Raji (cell line): Measurements from ENCODE around the gene COPG1.

Experiments used
- POLR2A ChIP-seq: IDR thresholded peaks from 2 replicates; pipeline ENCODE4 v1.6.1; 2011; ENCODE audit warnings: low read depth, low read length, control low read depth; ENCODE audit not compliant: insufficient read depth

COPG1 gene

DNA sequence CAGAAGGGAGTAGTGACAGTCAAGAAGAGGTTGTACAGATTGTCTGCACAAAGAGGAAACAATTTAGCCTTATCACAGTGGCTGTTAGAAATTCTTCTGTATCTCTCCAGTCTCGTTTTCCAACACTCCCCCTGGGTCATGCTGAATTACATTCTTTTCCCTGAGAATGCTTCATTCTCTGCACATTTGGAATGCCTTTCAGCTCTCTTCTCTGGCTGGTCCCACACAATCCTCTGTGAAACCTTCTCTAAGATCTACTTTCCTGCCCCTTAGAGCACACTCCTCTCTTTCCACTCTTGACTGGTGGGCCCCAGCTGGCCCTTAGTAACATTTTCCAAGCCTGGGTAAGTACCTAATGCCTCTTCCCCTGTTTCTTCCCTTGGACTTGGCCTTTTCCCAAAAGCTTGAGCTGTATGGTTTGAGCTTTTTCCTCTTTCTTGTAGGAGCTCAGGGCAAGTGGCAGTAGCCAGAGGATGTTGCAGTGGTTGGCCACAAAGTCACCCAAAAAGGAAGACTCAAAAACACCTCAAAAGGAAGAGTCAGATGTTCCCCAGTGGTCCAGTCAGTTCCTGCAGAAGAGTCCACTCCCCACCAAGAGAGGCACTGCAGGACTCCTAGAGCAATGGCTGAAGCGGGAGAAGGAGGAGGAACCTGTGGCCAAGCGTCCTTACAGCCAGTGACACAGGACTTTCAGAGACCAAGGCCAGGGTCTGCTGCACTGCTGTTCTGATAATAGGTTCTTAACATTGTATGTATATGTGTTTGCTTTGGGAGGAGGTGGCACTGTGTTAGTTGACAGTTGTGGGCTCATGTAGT, 54.9 kb downstream of the COPG1 start:
- TF ChIP-seq POLR2A, result no peak

DNA sequence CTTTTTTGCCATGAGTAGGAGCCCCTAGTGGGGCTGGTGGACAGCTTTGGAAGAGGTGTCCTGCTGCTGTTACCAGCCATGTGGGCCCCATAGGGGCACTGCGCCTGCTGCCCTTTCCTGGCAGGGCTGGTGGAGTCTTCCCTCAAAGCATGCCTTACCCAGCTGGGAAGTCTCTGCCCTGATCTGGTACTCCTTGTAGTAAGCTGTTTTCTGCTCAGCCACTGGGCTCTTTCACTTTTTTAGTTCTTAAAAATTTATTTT, 55.5 kb downstream of the COPG1 start:
- no peak for TF ChIP-seq POLR2A

DNA sequence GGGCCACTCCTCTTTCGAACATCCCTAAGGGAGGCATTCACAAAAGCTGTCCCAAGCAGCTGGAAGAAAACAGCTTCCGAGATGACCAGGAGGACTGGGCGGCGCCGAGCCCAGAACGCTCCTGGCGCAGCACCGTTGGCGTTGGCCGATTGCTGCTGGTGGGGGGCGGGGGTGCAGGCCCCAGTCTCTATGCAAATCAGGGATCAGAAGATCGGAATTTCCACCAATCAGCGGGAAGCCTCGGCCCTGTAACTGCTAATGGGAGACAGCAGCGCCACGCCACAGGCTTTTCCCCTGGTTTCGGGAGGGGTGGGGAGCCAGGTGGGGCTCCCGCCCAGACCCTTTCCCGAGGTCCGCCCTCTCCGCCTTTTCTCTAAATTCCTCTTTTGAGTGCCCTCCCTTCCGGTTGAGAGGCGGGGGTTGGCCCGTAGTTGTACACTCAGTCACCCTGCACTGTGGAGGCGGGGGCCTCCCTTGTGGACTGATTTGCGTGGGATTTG, 56.2 kb downstream of the COPG1 start:
- TF ChIP-seq POLR2A, result no peak

DNA sequence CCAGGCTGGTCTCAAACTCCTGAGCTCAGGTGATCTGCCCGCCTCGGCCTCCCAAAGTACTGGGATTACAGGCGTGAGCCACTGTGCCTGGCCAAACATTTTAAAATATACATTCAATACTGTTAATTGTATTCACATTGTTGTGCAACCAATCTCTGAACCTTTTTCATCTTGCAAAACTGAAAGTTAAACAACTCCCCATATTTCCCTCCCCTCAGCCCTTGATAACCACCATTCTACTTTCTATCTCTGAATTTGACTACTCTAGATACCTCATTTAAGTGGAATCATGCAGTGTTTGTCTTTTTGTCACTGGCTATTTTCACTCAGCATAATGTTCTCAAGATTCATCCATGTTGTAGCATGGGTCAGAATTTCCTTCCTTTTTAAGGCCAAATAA, 59.2 kb downstream of the COPG1 start:
- TF ChIP-seq POLR2A, result no peak

DNA sequence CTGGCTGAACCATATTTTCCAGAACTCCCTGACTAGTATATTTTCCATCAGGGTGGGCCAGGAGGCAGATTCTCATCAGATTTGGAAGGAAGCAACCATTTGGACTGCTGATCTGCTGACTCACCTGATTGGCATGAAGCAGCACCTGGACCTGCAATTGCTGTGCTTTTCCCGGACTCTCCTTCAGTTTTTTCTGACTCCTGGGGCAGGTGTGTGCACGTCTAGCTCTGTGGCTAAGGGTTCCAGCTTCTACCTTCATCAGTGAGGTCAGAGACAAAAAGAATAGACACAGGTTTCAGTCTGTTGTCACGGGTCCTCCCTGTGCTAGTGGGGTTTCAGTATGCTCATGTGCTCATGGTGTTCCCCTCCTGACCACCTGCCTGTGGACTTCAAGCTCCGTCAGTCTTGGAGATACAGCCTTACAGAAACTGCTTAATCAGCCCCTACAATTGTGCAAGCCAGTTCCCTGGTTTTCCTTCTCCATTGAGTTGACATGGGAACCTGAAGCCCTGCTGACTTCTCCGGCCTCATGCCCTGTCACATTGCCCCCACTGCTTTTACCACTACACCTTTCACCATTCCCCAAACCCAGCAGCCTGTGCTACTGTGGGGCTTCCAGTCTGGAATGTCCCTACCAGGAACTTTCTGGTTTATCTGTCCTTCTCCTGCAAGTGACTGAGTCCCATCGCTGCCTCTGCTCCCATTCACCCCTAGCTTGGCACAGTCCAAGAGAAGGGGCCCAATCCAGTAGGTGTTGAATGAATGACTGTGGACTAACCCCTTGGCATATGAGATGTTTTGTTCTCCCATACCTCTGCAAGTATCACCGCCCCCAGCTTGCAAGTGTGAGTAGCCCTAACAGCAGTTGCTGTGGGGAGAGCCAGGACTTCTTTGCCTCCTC, 61.0 kb downstream of the COPG1 start:
- no peak for TF ChIP-seq POLR2A

DNA sequence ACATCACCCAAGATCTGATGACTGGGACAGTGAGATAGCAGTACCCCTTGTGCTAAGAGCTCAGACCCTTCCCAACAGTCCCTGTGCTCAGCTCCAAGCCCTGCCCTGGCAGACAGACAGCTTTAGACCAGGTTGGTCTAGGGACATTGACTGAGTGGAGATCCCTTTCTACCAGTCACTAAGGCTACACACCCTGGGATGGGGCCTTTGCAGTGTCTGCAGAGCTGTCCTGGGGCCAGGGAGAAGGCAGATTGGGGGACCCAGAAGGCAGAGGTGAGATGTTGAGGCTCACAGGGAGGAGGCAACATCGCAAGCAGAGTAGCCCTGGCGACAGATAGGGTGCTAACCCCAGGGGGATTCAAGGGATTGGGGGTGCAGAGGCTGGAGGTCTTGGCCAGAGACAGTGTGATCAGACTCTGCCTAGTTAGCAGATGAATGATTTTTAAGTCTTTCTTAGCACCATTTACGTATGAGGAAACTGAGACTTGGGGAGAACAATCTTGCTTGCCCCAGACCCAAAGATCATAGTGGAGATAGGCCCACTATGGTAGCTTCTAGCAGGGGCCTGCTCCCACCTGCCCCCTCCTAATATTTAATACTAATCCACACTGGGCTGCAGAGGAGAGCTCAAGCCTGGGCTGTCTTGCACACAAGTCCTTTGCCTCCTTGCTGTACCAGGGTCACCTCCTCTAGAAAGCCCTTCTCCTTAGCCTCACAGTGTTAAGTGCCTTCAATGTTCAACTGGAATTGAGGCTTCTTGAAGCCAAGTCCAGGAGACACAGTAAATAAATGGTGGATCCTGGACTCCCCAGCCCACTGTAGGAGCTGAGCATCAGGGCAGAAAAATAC, 61.9 kb downstream of the COPG1 start:
- TF ChIP-seq POLR2A, result no peak

DNA sequence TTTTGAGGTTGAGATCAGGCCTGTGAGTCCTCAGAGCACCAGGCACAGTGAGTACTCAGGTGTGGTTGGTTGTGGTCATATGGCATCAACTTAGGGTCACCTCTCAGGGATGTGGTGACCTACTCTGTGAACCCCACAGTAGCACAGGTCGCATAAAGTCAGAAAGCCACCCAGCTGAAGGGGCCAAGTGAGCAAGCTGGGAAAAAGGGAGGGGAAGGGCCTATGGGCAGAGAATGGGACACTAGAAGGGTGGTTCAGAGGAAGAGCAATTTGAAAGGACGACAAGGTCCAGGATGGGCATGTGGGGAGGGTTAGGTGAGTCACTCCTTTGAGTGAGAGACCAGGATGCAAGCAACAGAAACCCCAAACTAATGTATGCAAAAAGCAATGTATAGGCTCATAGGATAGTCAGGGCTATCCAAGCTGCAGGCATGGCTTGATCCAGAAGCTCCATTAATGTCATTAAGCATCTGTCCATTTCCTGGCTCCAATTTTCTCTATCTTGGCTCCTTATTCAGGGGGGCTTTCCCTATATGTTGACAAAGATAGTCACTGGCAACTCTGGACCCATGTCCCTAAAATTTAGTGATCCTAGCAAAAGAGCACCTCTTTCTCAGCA, 62.7 kb downstream of the COPG1 start:
- TF ChIP-seq POLR2A, result no peak

DNA sequence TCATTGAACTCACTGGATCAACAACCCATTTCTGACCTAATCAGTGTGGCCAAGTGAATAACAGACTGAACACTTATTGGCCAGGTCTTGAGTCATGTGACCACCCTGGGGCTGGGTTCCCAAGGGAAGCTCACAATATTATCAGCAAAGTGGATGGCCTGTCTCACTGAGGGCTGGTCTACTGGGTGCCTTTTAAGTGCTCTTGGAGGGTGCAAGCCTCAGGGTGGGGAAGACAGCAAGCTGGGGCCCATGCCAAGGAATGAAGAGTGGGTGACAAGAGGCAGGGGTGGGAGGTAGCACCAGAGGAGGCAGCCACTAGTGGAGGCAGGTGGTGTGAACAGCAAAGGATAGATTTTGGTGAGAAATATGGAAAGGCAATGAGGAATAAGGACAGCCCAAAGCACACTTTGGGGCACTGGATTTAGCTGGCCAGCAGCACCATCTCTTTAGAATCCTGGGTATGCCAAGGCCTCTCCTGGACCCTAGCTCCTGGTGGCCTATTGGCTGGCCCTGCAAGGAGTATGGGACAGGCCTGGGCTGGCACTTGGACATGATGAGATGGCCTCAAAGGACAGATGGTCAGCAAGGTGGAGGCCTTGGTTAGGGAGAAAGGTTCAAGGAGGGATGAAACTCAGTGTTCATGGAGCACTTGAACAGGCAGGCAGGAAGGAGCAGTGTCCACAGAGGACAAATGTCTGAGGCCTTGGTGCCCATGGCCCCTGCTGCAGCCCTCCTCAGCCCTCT, 63.4 kb downstream of the COPG1 start:
- TF ChIP-seq POLR2A, result no peak

DNA sequence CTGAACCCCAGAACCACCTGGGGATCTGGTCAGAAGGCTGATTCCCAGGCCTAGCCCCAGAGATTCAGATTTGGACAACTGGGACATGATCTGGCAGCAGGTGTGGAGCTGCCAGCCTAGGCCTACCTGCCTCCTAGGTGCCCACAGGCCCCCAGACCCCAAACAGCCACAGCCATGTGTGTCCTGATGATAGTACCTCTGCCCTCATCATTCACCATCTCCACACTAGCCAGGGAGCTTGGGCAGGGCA, 63.9 kb downstream of the COPG1 start:
- no peak for TF ChIP-seq POLR2A

DNA sequence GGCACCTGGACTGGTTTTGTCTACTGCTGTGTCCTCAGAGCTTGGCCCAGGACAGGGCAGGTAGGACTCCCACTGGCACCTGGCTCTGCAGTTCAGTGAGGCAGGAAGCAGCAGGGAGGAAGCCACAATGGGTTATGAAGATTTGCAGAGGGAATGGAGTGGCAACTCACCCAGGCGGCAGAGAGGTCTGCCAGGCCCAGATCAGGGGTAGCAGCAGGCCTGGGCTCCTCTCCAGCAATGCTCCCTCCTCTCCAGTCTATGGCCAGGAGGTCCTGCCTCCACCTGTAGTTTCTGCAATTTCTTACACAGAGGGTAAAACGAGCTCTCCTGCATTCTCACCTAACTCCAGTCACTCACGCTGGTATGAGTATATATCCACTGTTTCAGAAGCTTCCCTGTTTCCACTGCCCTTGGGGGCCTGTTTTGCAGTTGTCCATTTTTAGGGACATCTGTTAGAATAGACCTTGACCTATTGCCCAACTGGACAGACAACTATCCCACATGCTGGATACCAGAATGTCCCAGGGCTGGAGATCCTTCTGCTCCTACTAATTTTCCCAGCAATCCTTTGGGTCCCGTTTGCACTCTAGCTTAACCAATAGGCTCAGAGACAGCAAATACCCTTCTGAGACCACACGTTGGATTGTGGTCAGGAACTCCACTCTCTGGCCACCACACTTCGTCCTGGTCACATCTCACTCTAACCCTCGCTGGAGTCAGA, 64.4 kb downstream of the COPG1 start:
- TF ChIP-seq POLR2A, result no peak

DNA sequence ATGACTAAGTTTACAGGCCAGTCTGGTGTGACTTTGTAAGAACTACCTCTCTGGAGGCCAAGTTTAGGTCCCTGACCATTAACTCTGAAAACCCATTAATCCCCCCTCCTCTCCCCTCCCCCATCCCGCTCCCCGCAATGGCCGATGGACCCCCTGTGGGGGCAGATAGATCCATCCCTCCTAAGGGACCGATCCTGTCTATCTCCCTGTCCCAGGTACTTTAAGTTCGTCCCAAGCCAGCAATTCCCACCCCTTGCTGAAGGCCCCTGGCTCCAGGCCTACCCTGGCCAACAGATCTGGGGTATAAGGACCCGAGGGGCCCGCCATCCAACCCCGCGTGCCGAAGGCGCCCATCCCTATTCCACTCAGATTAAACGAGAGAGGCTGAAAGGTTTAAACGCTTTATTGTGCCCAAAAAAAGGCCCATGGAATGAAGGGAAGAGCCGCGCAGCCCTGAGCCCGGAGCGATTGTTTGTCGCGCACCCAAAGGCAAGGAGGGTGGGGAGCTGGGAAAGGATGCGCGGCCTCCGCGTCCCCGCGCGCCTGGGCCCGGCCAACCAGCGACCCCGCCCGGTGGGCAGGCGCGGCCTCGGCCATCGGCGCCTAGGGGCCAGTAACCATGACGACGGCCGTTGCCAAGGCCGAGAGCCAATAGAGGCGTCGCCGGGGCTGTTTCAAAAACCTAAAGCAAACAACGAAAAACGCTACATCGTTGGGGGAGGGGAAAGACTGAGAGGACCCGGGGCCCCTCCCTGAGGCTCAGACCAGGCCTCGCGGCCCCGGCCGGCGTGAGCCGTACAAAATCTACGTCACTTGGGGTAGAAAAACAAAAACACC, 65.2 kb downstream of the COPG1 start:
- no peak for TF ChIP-seq POLR2A

DNA sequence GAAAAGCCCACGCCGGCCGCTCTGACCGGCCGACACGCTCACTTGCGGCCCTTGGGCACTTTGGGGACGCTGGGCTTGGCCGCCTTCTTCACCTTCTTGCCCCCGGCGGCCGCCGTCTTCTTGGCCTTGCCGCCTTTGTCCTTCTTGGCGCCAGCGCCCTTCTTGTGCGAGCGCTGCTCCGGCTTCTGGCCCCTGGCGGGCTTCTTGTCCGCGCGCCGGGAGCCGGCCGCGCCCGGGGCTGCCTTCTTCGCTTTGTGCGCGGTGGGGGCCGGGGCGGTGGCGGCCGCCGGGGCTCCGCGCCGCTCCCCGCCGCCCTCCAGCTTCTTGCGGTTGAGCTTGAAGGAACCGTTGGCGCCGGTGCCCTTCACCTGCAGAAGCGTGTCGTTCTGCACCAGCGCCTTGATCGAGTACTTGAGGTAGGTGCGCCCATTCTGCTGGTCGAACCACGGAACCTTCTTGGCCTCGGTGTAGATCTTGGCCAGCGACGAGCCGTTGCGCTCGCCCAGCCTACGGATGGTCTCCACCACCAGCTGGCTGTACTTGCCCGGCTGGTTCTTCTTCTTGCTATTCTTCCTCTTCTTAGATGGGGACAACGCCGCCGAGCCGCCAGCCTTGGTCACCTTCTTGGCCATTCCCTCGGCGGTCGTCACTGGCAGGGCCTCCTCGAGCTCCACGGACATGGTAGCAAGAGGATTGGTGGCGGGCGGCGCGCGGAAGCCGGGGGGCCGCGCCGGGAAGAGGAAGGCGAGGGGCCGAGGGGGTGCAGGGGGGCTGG, 66.0 kb downstream of the COPG1 start:
- no peak for TF ChIP-seq POLR2A

DNA sequence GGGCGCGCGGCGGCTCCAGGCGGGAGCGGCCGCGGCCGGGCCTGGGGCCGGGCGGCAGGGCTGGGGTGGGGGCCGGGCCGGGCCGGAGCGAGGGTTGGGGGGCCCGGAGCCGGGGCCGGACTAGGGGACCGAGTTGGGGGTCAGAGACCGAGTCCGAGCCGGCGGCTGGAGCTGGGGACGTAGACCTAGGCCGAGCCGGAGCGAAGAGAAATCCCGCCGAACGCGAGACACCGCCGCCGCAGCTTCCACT, 66.5 kb downstream of the COPG1 start:
- no peak for TF ChIP-seq POLR2A
